ENCODE results near the gene ZBTB4.

GRCh38 chr17:7415784-7416183, 63.6 kb downstream of the ZBTB4 start:
- no peak for TF ChIP-seq CTCF (IDR thresholded peaks at IDR 0.05; ENCODE audit: insufficient read depth, low read length)
- TF ChIP-seq REST (IDR thresholded peaks at IDR 0.05; ENCODE audit: insufficient replicate concordance, low read depth) = no peak
- no peak for TF ChIP-seq POLR2AphosphoS5 (IDR thresholded peaks at IDR 0.05; ENCODE audit: low read depth)

Measured in HL-60 (cell line).